SK-N-MC (cell line): ENCODE results near the gene UGGT2.

Source experiments
- EZH2 ChIP-seq: fragments of 200-600 bp; sonication (generic); IDR thresholded peaks from one replicate; pipeline ENCODE4 v1.6.1; 2017; ENCODE audit warnings: antibody characterized with exemption
- FOXP2 ChIP-seq: optimal IDR thresholded peaks from 2 replicates; pipeline ENCODE3; 2011; ENCODE audit warnings: mild to moderate bottlenecking, moderate library complexity; ENCODE audit not compliant: insufficient read depth; ENCODE audit errors: extremely low read length, control extremely low read depth
- POLR2AphosphoS5 ChIP-seq: IDR thresholded peaks from 2 replicates; pipeline ENCODE4 v1.6.1; 2012; ENCODE audit warnings: mild to moderate bottlenecking, low read depth, low read length, borderline replicate concordance

DNA sequence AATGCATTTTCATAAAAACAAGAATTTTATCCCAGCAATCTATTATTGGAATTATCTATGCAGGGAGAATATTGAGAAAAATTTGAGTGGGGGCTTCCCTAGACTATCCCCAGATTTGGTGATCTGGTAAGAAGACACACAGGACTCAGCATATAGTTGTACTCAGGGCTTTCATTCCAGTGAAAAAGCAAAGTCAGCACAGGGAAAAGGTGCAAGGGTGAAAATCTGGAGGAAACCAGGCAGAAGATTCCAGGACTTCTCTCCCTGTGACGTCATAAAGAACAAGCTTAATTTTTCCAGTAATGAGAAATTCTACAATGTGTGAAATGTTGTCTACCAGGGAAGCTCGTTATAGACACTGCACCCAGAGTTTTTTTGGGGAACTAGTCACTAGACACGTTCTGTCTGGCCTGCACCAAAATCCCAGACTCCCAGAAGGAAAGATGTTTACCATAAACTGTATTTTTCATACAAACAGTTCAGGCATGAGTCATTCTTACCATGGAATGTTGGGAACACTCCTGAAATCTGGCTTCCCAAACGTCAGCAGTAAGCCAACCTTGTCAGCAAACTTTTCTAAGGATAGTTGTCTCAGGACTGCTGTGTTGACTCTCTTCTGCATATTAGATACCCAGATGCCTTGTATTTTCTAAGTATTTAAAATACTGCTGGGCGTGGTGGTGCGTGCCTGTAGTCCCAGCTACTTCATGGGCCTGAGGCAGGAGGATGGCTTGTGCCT is 268.9 kb downstream of the UGGT2 start:
- TF ChIP-seq FOXP2 (no peak), EZH2 (no peak), POLR2AphosphoS5 (no peak)
